ENCODE data around the gene LIN37.

- TF ChIP-seq CTCF (IDR thresholded peaks at IDR 0.05) (no peak), POLR2A (IDR thresholded peaks at IDR 0.05; ENCODE audit: low read depth) (no peak), EP300 (IDR thresholded peaks at IDR 0.05) (no peak)
Measured at GRCh38 chr19:35797663-35798062, 49.3 kb downstream of the LIN37 start.

All from esophagus muscularis mucosa (tissue), 4 donors.